SK-N-SH (cell line): ENCODE measurements around the gene MSI1. TPM values are rescaled to one million over a fixed set of nuclear protein-coding genes. Genes with fewer than 3 reads are reported as not detected.

Experiments
- CTCF ChIA-PET: fragments of 300-600, 350-600 bp; formaldehyde crosslinking; extraction: SDS; loops from one replicate; lab custom pipeline; 2021; lab: Yijun Ruan, JAX
- POLR2A ChIA-PET: fragments of 350-600 bp; sonication (Branson Sonifier 250); formaldehyde crosslinking; extraction: SDS; loops from one replicate; lab custom pipeline; 2020; ENCODE audit warnings: antibody characterized with exemption, inconsistent platforms; lab: Yijun Ruan, JAX
- DNase-seq: peaks from one replicate; pipeline ENCODE4 v3.0.0; 2012
- H2AFZ ChIP-seq: fragments of 200-600 bp; sonication (generic); 2 replicates; pipeline ENCODE4 v1.8.1; 2016; ENCODE audit warnings: antibody characterized with exemption, mild to moderate bottlenecking, low read depth
- H3F3A ChIP-seq: fragments of 200-600 bp; sonication (generic); replicated peaks from 2 replicates; pipeline ENCODE3; 2016; ENCODE audit warnings: antibody characterized with exemption, mild to moderate bottlenecking; ENCODE audit not compliant: insufficient read depth
- H3K27ac ChIP-seq, 2 experiments: fragments of 200-500 bp in 1 of 2; fragments of 200-600 bp in 1 of 2; sonication (Bioruptor generic) in 1 of 2; sonication (generic), shearing (Covaris generic) in 1 of 2; 2 replicates each; pipeline versions ENCODE4 v1.5.1 to v1.6.1; 2014 to 2016; ENCODE audit warnings: low read depth in 2 of 2, inconsistent platforms in 1 of 2, low read length in 1 of 2, mild to moderate bottlenecking in 1 of 2, mixed read lengths in 1 of 2
- H3K27me3 ChIP-seq: fragments of 200-600 bp; sonication (generic), shearing (Covaris generic); 2 replicates; pipeline ENCODE4 v1.6.1; 2016; ENCODE audit warnings: mixed run types; ENCODE audit not compliant: insufficient read depth
- H3K36me3 ChIP-seq, 2 experiments: fragments of 200-500 bp in 1 of 2; fragments of 200-600 bp in 1 of 2; sonication (Bioruptor generic) in 1 of 2; sonication (generic) in 1 of 2; replicated peaks in 1 of 2; 2 replicates each; pipeline versions ENCODE3 to v1.5.1; 2014 to 2016; ENCODE audit warnings: low read length in 1 of 2, mild to moderate bottlenecking in 1 of 2; ENCODE audit not compliant: insufficient read depth in 2 of 2, control insufficient read depth in 1 of 2
- H3K4me1 ChIP-seq, 2 experiments: fragments of 200-500 bp in 1 of 2; fragments of 200-600 bp in 1 of 2; sonication (Bioruptor generic) in 1 of 2; sonication (generic), shearing (Covaris generic) in 1 of 2; 2 replicates each; pipeline versions ENCODE4 v1.5.1 to v1.6.1; 2014 to 2016; ENCODE audit warnings: low read depth in 1 of 2, low read length in 1 of 2, mixed run types in 1 of 2; ENCODE audit not compliant: insufficient read depth in 2 of 2, control insufficient read depth in 1 of 2
- H3K4me2 ChIP-seq: fragments of 200-600 bp; sonication (generic), shearing (Covaris generic); 2 replicates; pipeline ENCODE4 v1.6.1; 2017; ENCODE audit warnings: mixed run types
- H3K4me3 ChIP-seq, 2 experiments: fragments of 200-500 bp in 1 of 2; fragments of 200-600 bp in 1 of 2; sonication (Bioruptor generic) in 1 of 2; sonication (generic), shearing (Covaris generic) in 1 of 2; 2 replicates each; pipeline versions ENCODE4 v1.5.1 to v1.8.1; 2014 to 2016; ENCODE audit warnings: low read depth in 2 of 2, inconsistent platforms in 1 of 2, low read length in 1 of 2, mild to moderate bottlenecking in 1 of 2, mixed read lengths in 1 of 2, moderate library complexity in 1 of 2
- H3K79me2 ChIP-seq: fragments of 200-600 bp; sonication (generic); 2 replicates; pipeline ENCODE4 v1.8.1; 2017; ENCODE audit warnings: mild to moderate bottlenecking; ENCODE audit not compliant: insufficient read depth
- H3K9ac ChIP-seq: fragments of 200-600 bp; sonication (generic); 2 replicates; pipeline ENCODE4 v1.6.1; 2017; ENCODE audit warnings: mixed run types
- H3K9me2 ChIP-seq: fragments of 200-600 bp; sonication (generic); 2 replicates; pipeline ENCODE4 v1.6.1; 2017; ENCODE audit warnings: mixed run types
- H3K9me3 ChIP-seq: fragments of 200-600 bp; sonication (generic); 2 replicates; pipeline ENCODE4 v1.6.1; 2017; ENCODE audit warnings: mixed run types, mild to moderate bottlenecking, moderate library complexity
- H4K20me1 ChIP-seq: fragments of 200-600 bp; sonication (generic); 2 replicates; pipeline ENCODE4 v1.6.1; 2017; ENCODE audit warnings: mild to moderate bottlenecking, mixed run types; ENCODE audit not compliant: insufficient read depth
- CHD2 ChIP-seq: fragments of 150-350 bp; IDR thresholded peaks from 2 replicates; pipeline ENCODE4 v1.6.1; 2018; ENCODE audit warnings: low read length; ENCODE audit not compliant: partially characterized antibody
- ELF1 ChIP-seq: IDR thresholded peaks from 2 replicates; pipeline ENCODE4 v1.4.0; 2012
- EZH2phosphoT487 ChIP-seq: fragments of 200-600 bp; sonication (generic); IDR thresholded peaks from 2 replicates; pipeline ENCODE4 v1.6.1; 2017; ENCODE audit warnings: low read depth, mixed run types, mild to moderate bottlenecking, antibody characterized with exemption, moderate library complexity, borderline replicate concordance
- FOSL2 ChIP-seq: IDR thresholded peaks from 2 replicates; pipeline ENCODE4 v1.4.0; 2012; ENCODE audit warnings: low read depth, mild to moderate bottlenecking, moderate library complexity, borderline replicate concordance
- GABPA ChIP-seq: IDR thresholded peaks from 2 replicates; pipeline ENCODE4 v1.4.0; 2012; ENCODE audit warnings: low read depth, mild to moderate bottlenecking
- GATA2 ChIP-seq: sonication (generic); formaldehyde crosslinking; IDR thresholded peaks from 2 replicates; pipeline ENCODE4 v1.5.0; 2020; ENCODE audit warnings: mild to moderate bottlenecking, missing genetic modification reagents
- NFIC ChIP-seq: IDR thresholded peaks from 2 replicates; pipeline ENCODE4 v1.4.0; 2012; ENCODE audit warnings: borderline replicate concordance
- NRF1 ChIP-seq: IDR thresholded peaks from 2 replicates; pipeline ENCODE4 v1.6.1; 2012; ENCODE audit warnings: low read depth, mild to moderate bottlenecking, low read length
- PBX3 ChIP-seq: IDR thresholded peaks from 2 replicates; pipeline ENCODE4; 2012
- POLR2AphosphoS5 ChIP-seq: IDR thresholded peaks from 2 replicates; pipeline ENCODE4 v1.6.1; 2012; ENCODE audit warnings: low read depth, low read length
- TEAD4 ChIP-seq: IDR thresholded peaks from 2 replicates; pipeline ENCODE4 v1.4.0; 2012; ENCODE audit warnings: mild to moderate bottlenecking, borderline replicate concordance; ENCODE audit not compliant: insufficient read depth
- WGBS: methylation state at CpG from one replicate; pipeline ENCODE4 v1.1.6; 2017; ENCODE audit warnings: low lambda C conversion rate; 5-methylcytosine and 5-hydroxymethylcytosine counted together
- polyA plus RNA-seq, 3 experiments: library from polyadenylated mRNA; depleted of rRNA; stranded (reverse); fragments of >200 nt; gene quantifications; 2 replicates each; pipeline ENCODE4 v1.2.3, GENCODE V29; 2012
- TF ChIP-seq, protein P1 (sequence below): fragments of 150-350 bp; IDR thresholded peaks from 2 replicates; pipeline ENCODE4 v1.6.1; 2016; ENCODE audit warnings: mild to moderate bottlenecking, low read depth, low read length

MSI1 gene
- polyA plus RNA-seq, 1 of the 3 experiments (the other 2 are of a cell fraction) = 1.7 TPM

- 65% methylated on average over 5 of the region's 5 CpGs for WGBS
- Histone ChIP-seq H3K9me3 (no peaks in the 10 kb centered on the region), H3F3A (no peaks in the 10 kb centered on the region), H3K4me1 (no peaks in the 10 kb centered on the region; a peak in 1 of 4 replicates), H3K4me3 (no peak overlapping the region), H3K4me2 (no peak overlapping the region), H3K27ac (no peak overlapping the region), H3K27me3 (no peaks in the 10 kb centered on the region), H2AFZ (peak overlapping the region; percentile 70; the same call in 1 of the 2 replicates), H4K20me1 (no peaks in the 10 kb centered on the region), H3K9me2 (no peaks in the 10 kb centered on the region), H3K79me2 (no peaks in the 10 kb centered on the region)
- ChIA-PET CTCF (interaction anchor here (0.6 to 6.5 kb wide), 5 partner anchors 14 to 145 kb away, joined by 3 to 71 read pairs (median 4); no protein-coding TSS in a partner anchor), POLR2A (no interaction called here)
- no peak for DNase-seq
- TF ChIP-seq FOSL2 (peak; percentile 26; the same call in 1 of the 2 replicates), GATA2 (CRISPR knock-in tag) (no peak)
- TF ChIP-seq, all 33 proteins: peak for 1
- Histone ChIP-seq H3K36me3 (no peaks in the 10 kb centered on the region), H3K9ac (no peak overlapping the region)
These were observed 16.8 kb downstream of the MSI1 start for GRCh38 chr12:120352117-120352516.

DNA sequence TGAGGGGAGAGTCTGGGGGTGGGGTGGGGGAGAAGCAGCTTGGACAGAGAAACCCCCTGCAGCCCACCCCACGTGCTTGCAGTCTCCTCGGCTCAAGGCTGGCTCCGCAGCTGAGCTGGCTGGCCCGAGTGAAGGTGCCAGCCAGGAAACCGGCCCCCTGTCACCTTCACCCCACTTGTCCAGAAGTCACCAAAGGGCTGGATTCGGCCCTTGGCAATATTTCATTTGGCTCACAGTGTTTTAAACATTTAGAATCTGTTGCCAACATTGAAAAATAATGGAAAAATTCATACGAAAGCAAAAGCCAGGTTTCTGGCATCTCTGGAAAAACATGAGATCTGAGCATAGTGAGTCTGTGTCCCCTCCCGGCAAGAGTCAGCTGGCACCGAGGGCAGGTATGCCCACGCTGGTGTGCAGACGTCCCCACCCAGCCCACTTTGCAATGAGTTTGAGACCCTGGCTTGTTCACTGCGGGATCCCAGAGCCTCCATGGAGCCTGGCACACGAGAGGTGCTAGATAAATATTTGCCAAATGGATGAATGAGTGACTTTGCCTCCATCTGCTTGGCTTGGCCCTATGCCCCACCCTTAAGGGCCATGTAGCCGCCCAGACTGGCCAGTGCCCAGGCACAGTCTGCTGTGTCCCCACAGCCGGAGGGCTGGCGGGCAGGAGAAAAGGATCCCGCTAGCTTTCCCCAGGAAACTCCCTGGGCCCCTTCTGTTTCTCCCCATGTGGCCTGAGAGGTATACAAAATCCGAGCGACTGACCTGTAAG, 18.2 kb downstream of the MSI1 start:
- Histone ChIP-seq H3K36me3 (no peaks in the 10 kb centered on the region), H3K27ac (no peak overlapping the region), H4K20me1 (no peaks in the 10 kb centered on the region), H3K27me3 (no peaks in the 10 kb centered on the region)
- WGBS = 80% methylated on average over 11 of the region's 19 CpGs
- TF ChIP-seq, protein P1, sequence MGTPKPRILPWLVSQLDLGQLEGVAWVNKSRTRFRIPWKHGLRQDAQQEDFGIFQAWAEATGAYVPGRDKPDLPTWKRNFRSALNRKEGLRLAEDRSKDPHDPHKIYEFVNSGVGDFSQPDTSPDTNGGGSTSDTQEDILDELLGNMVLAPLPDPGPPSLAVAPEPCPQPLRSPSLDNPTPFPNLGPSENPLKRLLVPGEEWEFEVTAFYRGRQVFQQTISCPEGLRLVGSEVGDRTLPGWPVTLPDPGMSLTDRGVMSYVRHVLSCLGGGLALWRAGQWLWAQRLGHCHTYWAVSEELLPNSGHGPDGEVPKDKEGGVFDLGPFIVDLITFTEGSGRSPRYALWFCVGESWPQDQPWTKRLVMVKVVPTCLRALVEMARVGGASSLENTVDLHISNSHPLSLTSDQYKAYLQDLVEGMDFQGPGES = no peak
- TF ChIP-seq GABPA (no peak), NFIC (no peak), POLR2AphosphoS5 (no peak), PBX3 (no peak), TEAD4 (no peak), NRF1 (no peak), CHD2 (no peak), EZH2phosphoT487 (no peak), ELF1 (no peak)
- TF ChIP-seq, all 33 proteins: peak for 0
- Histone ChIP-seq H3K9me2 (no peaks in the 10 kb centered on the region), H3K79me2 (no peaks in the 10 kb centered on the region), H3K4me3 (no peak overlapping the region), H3K4me2 (no peak overlapping the region), H2AFZ (no peak overlapping the region), H3K9me3 (no peaks in the 10 kb centered on the region), H3K4me1 (no peaks in the 10 kb centered on the region), H3K9ac (no peak overlapping the region), H3F3A (no peaks in the 10 kb centered on the region)
- CTCF ChIA-PET = interaction anchor here (0.6 to 6.5 kb wide), 5 partner anchors 15 to 146 kb away, joined by 3 to 71 read pairs (median 3); no protein-coding TSS in a partner anchor
- POLR2A ChIA-PET = no interaction called here
- DNase-seq = no peak
